OCI-LY7 (cell line): ENCODE results near the gene PACC1.

ENCODE experiments used
- CTCF ChIP-seq: fragments of 200-600 bp; sonication (generic); conservative IDR thresholded peaks from 2 replicates; pipeline ENCODE4 v1.5.1; 2014; ENCODE audit warnings: mild to moderate bottlenecking, antibody characterized with exemption, low read length, moderate library complexity, mixed read lengths
- EZH2phosphoT487 ChIP-seq: fragments of 200-600 bp; sonication (generic); IDR thresholded peaks from 2 replicates; pipeline ENCODE4 v1.6.1; 2018; ENCODE audit warnings: low read depth, borderline replicate concordance, mild to moderate bottlenecking, mixed run types, antibody characterized with exemption, low read length, moderate library complexity, mixed read lengths

- TF ChIP-seq CTCF (no peak), EZH2phosphoT487 (no peak)
Observed at GRCh38 chr1:212460376-212460775, 45.7 kb upstream of the PACC1 start.
